ENCODE results near the gene ATP1A4. TPM values are rescaled to one million over a fixed set of nuclear protein-coding genes. Genes with fewer than 3 reads are reported as not detected.
"Not testable (repeated sequence)": the region's sequence is repeated elsewhere in the genome, so short reads cannot be mapped to it uniquely, and the experiment has no call there.

Gene ATP1A4
- total RNA-seq, 1 experiment from 2014 or later: not detected

GRCh38 chr1:160123726-160124125, 27.7 kb upstream of the ATP1A4 start:
- DNase-seq (ENCODE audit: low spot score): no peak

GRCh38 chr1:160124705-160125478, 26.5 kb upstream of the ATP1A4 start:
- peak; percentile 83 for DNase-seq (ENCODE audit: low spot score)

DNA sequence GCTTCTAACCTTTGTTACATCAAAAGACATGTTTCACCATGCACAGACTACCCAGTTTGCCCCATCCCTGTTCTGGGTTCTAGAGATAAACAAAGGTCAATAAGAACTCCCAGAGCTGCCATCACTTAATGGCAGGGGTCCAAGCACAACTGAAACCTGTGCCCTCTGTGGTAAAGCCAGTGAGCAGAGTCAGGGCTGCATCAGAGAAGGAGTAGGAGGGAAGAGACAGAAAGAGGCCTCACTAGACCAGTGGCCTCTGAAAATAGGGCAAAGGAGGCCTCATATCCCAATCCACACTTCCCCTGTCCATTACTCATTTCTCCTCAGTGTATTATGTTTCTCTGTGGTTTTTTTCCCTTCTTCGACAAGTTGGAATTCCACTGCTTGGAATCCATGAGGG, 25.7 kb upstream of the ATP1A4 start:
- no peak for DNase-seq (ENCODE audit: low spot score)

DNA sequence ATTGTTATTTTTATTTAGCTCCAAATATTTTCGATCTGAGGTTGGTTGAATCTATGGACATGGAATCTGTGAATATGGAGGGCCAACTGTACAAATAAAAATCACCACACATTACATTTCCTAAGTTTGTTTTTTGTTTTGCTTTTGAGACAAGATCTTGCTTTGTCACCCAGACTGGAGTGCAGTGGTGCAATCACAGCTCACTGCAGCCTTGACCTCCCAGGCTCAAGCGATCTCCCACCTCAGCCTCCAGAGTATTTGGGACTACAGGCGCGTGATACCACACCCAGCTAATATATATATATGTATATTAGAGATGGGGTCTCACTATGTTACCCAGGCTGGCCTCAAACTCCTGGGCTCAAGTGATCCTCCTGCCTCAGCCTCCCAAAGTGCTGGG, 25.1 kb upstream of the ATP1A4 start:
- not testable (repeated sequence) for DNase-seq (ENCODE audit: low spot score)

DNA sequence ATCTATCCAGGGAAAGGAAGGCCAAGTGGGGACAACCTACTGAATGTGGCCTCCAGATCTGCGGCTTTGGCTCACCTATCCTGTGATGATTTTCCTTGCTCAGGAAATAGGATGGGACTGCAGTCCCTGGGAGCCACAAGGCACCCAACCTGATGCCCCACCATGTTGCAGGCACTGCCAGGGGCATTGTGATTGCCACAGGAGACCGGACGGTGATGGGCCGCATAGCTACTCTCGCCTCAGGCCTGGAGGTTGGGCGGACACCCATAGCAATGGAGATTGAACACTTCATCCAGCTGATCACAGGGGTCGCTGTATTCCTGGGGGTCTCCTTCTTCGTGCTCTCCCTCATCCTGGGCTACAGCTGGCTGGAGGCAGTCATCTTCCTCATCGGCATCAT, 24.0 kb upstream of the ATP1A4 start:
- no peak for DNase-seq (ENCODE audit: low spot score)

DNA sequence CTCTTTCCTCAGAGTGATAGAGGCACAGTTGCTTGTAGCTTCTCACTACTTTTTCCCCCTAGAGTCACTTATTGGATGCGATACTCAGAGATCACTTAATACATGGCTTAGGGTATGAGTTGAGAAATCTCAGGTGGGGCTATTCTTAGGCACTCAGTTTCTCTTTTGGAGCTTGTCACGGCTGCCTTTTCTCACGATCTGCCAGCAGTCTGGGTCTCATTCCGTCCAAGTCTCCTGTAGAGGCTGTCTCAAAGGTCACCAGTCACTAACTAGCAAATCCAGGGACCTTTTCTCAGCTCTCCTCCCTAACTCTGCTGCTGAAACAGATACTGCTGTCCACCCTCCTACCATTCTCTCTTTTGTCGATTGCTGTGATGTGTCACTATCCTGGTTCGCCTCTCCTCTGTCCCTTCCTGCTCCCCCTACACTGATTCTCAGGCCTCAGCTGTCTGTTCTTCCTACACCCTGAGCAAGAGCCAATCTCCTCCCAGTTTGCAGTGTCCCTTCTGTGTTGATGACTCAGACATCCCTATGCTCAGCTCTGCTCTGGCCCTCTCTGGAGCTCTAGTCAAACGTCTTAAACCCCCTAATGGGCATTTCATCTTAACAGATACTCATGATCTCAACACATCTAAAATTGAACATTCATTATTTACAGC, 23.4 kb upstream of the ATP1A4 start:
- DNase-seq (ENCODE audit: low spot score): peak; percentile 18

DNA sequence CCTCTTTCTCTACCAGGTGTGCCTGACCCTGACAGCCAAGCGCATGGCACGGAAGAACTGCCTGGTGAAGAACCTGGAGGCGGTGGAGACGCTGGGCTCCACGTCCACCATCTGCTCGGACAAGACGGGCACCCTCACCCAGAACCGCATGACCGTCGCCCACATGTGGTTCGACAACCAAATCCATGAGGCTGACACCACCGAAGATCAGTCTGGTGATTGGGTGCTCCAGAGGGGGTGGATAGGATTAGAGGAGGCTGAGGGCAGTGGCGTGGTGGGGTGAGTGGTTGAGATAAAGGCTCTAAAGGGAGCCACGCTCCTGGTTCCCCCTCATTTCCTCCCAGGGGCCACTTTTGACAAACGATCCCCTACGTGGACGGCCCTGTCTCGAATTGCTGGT, 22.8 kb upstream of the ATP1A4 start:
- no peak for DNase-seq (ENCODE audit: low spot score)

DNA sequence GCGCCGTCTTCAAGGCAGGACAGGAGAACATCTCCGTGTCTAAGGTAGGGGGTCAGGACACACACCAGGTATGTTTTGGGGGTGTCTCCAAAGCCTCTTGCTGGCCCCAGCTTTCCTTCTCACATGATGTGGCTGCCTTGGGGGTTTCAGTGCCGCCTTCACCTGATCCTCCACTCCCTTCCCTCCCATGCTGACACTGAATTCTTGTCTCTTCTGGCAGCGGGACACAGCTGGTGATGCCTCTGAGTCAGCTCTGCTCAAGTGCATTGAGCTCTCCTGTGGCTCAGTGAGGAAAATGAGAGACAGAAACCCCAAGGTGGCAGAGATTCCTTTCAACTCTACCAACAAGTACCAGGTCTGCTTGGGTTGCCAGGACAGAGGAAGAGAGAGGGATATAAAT, 22.4 kb upstream of the ATP1A4 start:
- DNase-seq (ENCODE audit: low spot score): no peak

DNA sequence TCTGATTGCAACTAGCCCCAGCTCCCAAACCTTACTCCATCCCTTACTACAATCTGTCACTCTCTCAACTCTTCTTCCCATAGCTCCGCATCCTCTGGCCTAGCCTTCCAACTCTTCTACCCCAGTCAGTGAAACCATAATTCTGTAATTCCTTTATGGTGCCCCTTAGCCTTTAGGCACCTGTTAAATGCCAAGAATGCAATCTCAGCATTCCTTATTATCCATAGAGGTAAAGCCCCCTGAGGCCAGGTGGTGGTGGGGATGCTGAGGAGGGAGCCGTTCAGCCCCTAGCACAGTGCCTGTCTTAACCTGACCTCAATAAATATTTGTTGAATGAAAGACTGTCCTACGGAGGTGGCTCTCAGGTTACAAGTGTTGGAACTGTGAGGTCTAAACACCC, 21.8 kb upstream of the ATP1A4 start:
- DNase-seq (ENCODE audit: low spot score): no peak

DNA sequence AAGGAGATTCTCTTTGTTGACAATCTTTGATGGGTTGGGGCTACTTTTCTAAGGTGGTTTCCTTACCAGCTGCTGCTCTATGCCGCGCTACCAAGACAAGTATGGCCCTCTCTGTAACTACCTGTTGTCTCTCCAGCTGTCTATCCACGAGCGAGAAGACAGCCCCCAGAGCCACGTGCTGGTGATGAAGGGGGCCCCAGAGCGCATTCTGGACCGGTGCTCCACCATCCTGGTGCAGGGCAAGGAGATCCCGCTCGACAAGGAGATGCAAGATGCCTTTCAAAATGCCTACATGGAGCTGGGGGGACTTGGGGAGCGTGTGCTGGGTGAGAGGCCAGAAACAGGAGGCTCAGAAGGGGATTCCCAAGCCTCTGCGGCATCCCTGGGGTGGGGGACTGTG, 21.4 kb upstream of the ATP1A4 start:
- DNase-seq (ENCODE audit: low spot score): no peak

DNA sequence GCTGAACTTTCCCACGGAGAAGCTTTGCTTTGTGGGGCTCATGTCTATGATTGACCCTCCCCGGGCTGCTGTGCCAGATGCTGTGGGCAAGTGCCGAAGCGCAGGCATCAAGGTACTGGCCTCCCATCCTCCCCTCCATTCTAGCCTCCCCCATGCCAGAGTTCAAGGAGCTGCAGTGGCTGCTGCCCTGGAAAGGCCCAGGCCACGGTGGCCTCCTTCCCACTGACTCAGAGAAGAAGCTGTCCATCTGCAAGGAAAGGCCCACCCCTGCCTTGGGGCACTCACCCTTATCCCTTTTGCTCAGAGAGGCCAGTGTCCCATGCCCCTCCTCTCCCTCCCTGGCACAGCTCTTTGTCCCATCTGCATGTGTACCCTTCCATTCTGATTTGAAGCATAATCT, 20.9 kb upstream of the ATP1A4 start:
- no peak for DNase-seq (ENCODE audit: low spot score)

GRCh38 chr1:160130939-160131338, 20.5 kb upstream of the ATP1A4 start:
- no peak for DNase-seq (ENCODE audit: low spot score)

DNA sequence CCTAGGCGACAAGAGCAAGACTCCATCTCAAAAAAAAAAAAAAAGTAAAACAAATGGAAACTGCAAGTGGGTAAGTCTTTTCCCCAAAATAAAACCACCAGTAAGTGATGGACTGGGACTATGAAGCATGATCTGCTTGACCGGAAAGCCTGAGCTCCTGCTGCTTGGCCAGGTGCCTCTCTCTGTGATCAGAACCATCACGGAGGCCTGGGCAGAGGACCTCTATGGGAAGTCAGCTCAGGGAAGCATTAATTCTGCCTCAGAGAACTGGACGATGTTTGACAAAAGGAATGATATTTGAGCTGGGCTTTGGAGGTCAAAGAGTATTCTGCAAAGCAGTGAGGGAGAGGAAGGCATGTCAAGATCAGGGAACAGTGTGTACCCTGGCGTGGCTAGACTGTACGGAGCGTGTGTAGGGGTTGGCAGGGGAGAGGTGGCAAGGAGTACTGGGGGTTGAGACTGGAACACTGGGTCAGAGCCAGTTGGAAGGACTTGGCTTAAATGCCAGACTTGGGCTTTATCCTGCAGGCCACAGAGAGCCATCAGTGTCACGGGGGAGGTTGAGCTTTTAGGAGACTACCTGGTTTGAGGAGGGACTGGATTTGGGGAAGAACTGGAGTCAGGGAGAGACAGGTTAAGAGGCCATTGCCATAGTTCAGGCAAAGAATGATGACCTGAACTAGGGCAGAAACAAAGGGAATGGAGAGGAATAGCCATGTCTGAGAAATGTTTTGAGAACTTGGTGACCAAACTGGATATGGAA, 19.4 kb upstream of the ATP1A4 start:
- no peak for DNase-seq (ENCODE audit: low spot score)

- no peak for DNase-seq (ENCODE audit: low spot score)
These were observed 17.2 kb upstream of the ATP1A4 start for GRCh38 chr1:160133990-160134770.

DNA sequence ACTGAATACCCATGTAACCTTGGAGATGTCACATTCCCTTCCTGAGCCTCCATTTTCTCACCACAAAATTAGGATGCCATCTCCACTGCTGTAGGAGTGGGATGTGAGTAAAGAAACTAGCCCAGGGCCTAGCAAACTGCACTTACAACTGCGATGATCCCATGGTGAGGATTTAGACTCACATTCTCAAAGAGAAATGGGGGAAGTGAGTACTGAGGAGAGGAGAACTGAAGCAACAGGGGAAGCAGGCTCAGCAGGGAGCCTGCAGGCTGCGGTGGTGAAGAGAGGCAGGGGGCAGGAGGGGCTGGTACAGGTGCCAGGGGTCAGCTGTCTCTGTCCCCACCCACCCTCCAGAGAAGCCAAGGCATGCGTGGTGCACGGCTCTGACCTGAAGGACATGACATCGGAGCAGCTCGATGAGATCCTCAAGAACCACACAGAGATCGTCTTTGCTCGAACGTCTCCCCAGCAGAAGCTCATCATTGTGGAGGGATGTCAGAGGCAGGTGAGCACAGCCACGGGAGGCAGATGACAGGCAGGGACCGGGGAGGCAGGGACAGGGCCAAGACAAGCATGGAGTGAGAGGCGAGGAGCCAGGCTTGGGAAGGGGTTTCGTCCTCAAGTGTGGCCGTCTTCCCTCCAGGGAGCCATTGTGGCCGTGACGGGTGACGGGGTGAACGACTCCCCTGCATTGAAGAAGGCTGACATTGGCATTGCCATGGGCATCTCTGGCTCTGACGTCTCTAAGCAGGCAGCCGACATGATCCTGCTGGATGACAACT, 16.4 kb upstream of the ATP1A4 start:
- no peak for DNase-seq (ENCODE audit: low spot score)

DNA sequence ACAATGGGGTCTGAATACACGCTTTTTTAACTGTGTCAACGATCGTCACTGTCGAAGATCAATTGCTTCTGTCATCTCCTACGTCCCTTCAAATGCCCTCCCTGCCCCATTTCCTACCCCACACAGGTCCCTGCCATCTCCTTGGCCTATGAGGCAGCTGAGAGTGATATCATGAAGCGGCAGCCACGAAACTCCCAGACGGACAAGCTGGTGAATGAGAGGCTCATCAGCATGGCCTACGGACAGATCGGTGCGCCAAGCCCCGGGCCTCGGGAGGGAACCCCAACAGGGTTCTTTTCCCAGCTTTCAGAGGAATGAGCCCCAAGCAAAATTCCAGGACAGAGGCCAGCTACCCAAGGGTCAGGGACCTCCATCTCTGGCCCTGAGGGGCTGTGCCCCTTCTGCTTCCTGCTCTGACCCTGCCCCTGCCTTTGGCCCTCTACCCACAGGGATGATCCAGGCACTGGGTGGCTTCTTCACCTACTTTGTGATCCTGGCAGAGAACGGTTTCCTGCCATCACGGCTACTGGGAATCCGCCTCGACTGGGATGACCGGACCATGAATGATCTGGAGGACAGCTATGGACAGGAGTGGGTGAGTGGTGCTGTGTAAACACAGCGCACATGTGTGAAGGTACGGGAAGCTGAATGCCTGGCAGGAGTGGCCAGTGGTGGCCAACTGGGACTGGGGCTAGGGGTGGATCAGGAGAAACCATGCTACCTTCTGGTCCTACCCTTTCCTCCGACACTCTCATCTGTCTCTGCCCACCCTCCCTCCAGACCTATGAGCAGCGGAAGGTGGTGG, 15.1 kb upstream of the ATP1A4 start:
- DNase-seq (ENCODE audit: low spot score): no peak

- no peak for DNase-seq (ENCODE audit: low spot score)
These were observed 14.5 kb upstream of the ATP1A4 start for GRCh38 chr1:160136926-160137200.

DNA sequence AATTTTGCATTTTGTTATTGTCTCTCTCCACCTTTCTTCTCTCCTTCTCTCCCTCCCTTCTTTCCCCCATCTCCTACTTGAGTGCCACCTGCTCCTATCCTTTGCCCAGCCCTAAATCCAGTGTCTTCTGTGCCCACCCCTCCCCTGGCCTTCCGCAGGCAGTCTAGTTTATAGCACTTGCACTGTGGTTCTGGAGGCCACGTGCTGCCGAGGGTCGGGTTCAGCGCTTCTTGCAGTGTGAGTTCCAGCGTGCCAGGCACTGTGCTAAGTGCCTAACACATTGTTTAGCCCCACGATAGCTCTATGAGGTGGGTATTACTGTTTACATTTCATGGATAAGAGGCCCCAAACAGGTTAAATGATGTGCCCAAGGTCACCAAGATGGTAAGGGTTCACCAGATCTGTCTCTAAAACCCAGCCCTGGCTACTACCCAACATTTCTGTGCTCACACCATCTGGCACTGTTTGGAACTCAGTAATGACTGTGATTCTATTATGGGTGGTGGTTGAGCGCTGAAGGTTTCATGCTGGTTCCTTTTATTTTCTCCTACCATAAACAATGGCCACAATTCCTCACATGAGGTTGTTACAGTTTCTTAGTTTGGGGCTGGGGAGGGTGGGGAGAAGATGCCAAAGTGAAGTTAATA, 14.1 kb upstream of the ATP1A4 start:
- no peak for DNase-seq (ENCODE audit: low spot score)

DNA sequence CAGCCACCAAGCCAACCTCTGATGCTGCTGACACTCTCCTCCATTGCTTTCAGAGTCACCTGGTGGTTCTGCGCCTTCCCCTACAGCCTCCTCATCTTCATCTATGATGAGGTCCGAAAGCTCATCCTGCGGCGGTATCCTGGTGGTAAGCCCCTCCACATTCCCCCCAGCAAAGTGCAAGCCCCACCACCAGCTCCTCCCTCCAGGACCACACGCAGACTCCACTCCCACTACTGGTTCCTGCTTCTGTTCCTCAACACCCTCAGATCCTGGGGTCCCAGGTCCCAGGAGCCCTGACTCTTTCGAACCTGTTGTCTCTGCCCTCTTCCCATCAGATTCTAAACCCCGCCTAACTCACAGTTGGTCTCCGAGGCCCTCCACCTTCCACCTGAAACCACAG, 11.6 kb upstream of the ATP1A4 start:
- no peak for DNase-seq (ENCODE audit: low spot score)

DNA sequence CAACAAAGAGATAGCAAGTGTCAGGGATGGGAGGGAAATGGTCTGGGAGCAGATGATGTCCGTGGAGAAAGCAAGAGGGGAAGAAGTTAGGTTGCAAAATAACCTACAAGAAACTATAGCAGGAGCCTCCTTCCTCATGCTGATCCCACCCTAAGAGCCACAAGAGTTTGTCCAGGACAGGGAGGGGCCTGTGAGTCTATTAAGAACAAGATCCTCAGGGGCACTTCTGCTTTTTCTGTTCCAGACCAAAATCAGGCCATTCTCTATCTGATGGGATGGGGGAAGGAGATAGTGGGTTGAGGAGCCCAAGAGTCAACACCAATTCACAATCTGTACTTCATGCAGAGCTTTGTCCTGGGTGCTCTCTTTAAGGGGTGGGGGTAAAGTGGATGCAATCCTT, 7.7 kb upstream of the ATP1A4 start:
- DNase-seq (ENCODE audit: low spot score): no peak
